Activated CD4-positive, alpha-beta T cell treated with anti-CD3 and anti-CD28 coated beads for 48 hours (primary cell): ENCODE data around the gene NT5DC2.

ENCODE experiments used
- DNase-seq: peaks from one replicate; pipeline ENCODE4 v3.0.0-alpha.2; 2020

The NT5DC2 gene

GRCh38 chr3:52533623-52534280 lies at the start of gene NT5DC2:
Gene NT5DC2 (minus strand): TSS chr3:52533857. CDS start chr3:52533737, 120 bp downstream.
- peak; percentile 73 for DNase-seq

- DNase-seq, result no peak
Measured at GRCh38 chr3:52574056-52574965, 40.7 kb upstream of the NT5DC2 start.

- no peak for DNase-seq
Measured at GRCh38 chr3:52572221-52572620, 38.6 kb upstream of the NT5DC2 start.

- DNase-seq, result no peak
Measured at GRCh38 chr3:52570076-52570475, 36.4 kb upstream of the NT5DC2 start.

- no peak for DNase-seq
Measured at GRCh38 chr3:52568069-52568468, 34.4 kb upstream of the NT5DC2 start.

- DNase-seq, result no peak
Measured at GRCh38 chr3:52563984-52564383, 30.3 kb upstream of the NT5DC2 start.

GRCh38 chr3:52561028-52561747 lies 27.5 kb upstream of the NT5DC2 start:
- no peak for DNase-seq

GRCh38 chr3:52558436-52558835 lies 24.8 kb upstream of the NT5DC2 start:
- no peak for DNase-seq

GRCh38 chr3:52557011-52557960 lies 23.6 kb upstream of the NT5DC2 start:
- no peak for DNase-seq

- no peak for DNase-seq
Measured at GRCh38 chr3:52555056-52555455, 21.4 kb upstream of the NT5DC2 start.

GRCh38 chr3:52554026-52554755 lies 20.5 kb upstream of the NT5DC2 start:
- DNase-seq, result no peak

GRCh38 chr3:52552089-52552488 lies 18.4 kb upstream of the NT5DC2 start:
- no peak for DNase-seq

- DNase-seq, result no peak
Measured at GRCh38 chr3:52551118-52551517, 17.5 kb upstream of the NT5DC2 start.

- DNase-seq, result no peak
Measured at GRCh38 chr3:52547143-52547542, 13.5 kb upstream of the NT5DC2 start.

GRCh38 chr3:52546111-52546901 lies 12.6 kb upstream of the NT5DC2 start:
- no peak for DNase-seq

- DNase-seq, result no peak
Measured at GRCh38 chr3:52544937-52545336, 11.3 kb upstream of the NT5DC2 start.

GRCh38 chr3:52541050-52541449 lies 7.4 kb upstream of the NT5DC2 start:
- no peak for DNase-seq

- DNase-seq, result no peak
Measured at GRCh38 chr3:52539010-52539653, 5.5 kb upstream of the NT5DC2 start.

GRCh38 chr3:52537726-52538421 lies 4.2 kb upstream of the NT5DC2 start:
- DNase-seq, result no peak
